GM12878 (cell line): ENCODE measurements around the gene PIGU. TPM values are rescaled to one million over a fixed set of nuclear protein-coding genes. Genes with fewer than 3 reads are reported as not detected.

Experiments used
- ATAC-seq: fragments of 200-7000 bp; cut with Tn5 transposase; 3 replicates; pipeline ENCODE4 v1.9.1; 2020; ENCODE audit warnings: mild to moderate bottlenecking, moderate library complexity
- BruUV-seq: library from RNA; stranded (reverse); fragments of 400-500 nt; replicated peaks from 2 replicates; lab custom pipeline; 2021; lab: Mats Ljungman, UMichigan
- CTCF ChIA-PET: fragments of 300-600 bp; sonication (Branson Sonifier 250); formaldehyde crosslinking; extraction: SDS; loops from one replicate; lab custom pipeline; 2021; ENCODE audit warnings: inconsistent platforms; lab: Yijun Ruan, JAX
- POLR2A ChIA-PET: fragments of 350-600 bp; formaldehyde crosslinking; extraction: SDS; loops from one replicate; lab custom pipeline; 2021; ENCODE audit warnings: inconsistent platforms; lab: Charles Lee
- RAD21 ChIA-PET: fragments of 300-600 bp; sonication (Branson Sonifier 250); formaldehyde crosslinking; loops from one replicate; lab custom pipeline; 2023; ENCODE audit warnings: antibody characterized with exemption; ENCODE audit not compliant: unreplicated experiment; lab: Charles Lee
- SMC1A ChIA-PET: fragments of 300-600 bp; sonication (Branson Sonifier 250); formaldehyde crosslinking; loops from one replicate; lab custom pipeline; 2023; ENCODE audit not compliant: unreplicated experiment, uncharacterized antibody; lab: Charles Lee
- DNase-seq: peaks from one replicate; pipeline ENCODE4 v3.0.0-alpha.2; 2011; ENCODE audit warnings: low read depth, low spot score
- FAIRE-seq: peaks from 3 replicates; lab custom pipeline; 2011; peaks lifted over from hg19 to GRCh38; lab: Jason Lieb, UNC
- H2AFZ ChIP-seq: 2 replicates; pipeline ENCODE4 v1.6.0; 2011; ENCODE audit warnings: low read depth, low read length, control low read depth; ENCODE audit not compliant: control insufficient read depth
- H3K27ac ChIP-seq: 2 replicates; pipeline ENCODE4 v1.5.1; 2011; ENCODE audit warnings: control low read depth; ENCODE audit not compliant: control insufficient read depth, insufficient read depth
- H3K27me3 ChIP-seq, 2 experiments: replicated peaks in 1 of 2; 2 replicates each; pipeline versions ENCODE4 v1.6.0 to v1.6.1; 2011; ENCODE audit warnings: low read length in 1 of 2; ENCODE audit not compliant: control insufficient read depth in 2 of 2, insufficient read depth in 2 of 2
- H3K36me3 ChIP-seq, 2 experiments: 2 replicates each; pipeline ENCODE4 v1.5.1; 2011; ENCODE audit warnings: low read length in 1 of 2; ENCODE audit not compliant: control insufficient read depth in 2 of 2, insufficient read depth in 2 of 2
- H3K4me1 ChIP-seq: 2 replicates; pipeline ENCODE4 v1.6.1; 2011; ENCODE audit warnings: mild to moderate bottlenecking, low read length, moderate library complexity, mixed read lengths; ENCODE audit not compliant: control insufficient read depth, insufficient read depth
- H3K4me2 ChIP-seq: 2 replicates; pipeline ENCODE4 v1.6.0; 2011; ENCODE audit warnings: control low read depth; ENCODE audit not compliant: control insufficient read depth, insufficient read depth
- H3K4me3 ChIP-seq: fragments of 200-600 bp; sonication (generic); 2 replicates; pipeline ENCODE4 v1.5.1; 2016
- H3K79me2 ChIP-seq: 2 replicates; pipeline ENCODE4 v1.6.0; 2011; ENCODE audit warnings: low read length; ENCODE audit not compliant: control insufficient read depth, insufficient read depth
- H3K9ac ChIP-seq: 2 replicates; pipeline ENCODE4 v1.8.0; 2011; ENCODE audit warnings: low read length, control low read depth, mixed read lengths; ENCODE audit not compliant: control insufficient read depth, insufficient read depth
- H3K9me3 ChIP-seq: replicated peaks from 3 replicates; pipeline ENCODE4 v1.5.1; 2011; ENCODE audit warnings: mild to moderate bottlenecking, low read length; ENCODE audit not compliant: control insufficient read depth, insufficient read depth
- H4K20me1 ChIP-seq: 2 replicates; pipeline ENCODE4 v1.6.0; 2011; ENCODE audit not compliant: control insufficient read depth, insufficient read depth
- ATF7 ChIP-seq: fragments of 450-650 bp; IDR thresholded peaks from 2 replicates; pipeline ENCODE4 v1.6.1; 2016; ENCODE audit warnings: low read depth, mild to moderate bottlenecking
- EGR1 ChIP-seq, 2 experiments: IDR thresholded peaks; 1 replicate in 1 of 2; 2 replicates in 1 of 2; pipeline ENCODE4 v1.6.1; 2011 to 2012; ENCODE audit warnings: low read depth in 2 of 2, low read length in 2 of 2, borderline replicate concordance in 1 of 2, mild to moderate bottlenecking in 1 of 2, moderate library complexity in 1 of 2
- ESRRA ChIP-seq: IDR thresholded peaks from 2 replicates; pipeline ENCODE4 v1.6.1; 2012; ENCODE audit warnings: mild to moderate bottlenecking, low read length, improper control_type of control experiment
- HDGF ChIP-seq: fragments of 450-650 bp; IDR thresholded peaks from 2 replicates; pipeline ENCODE4 v1.6.1; 2016; ENCODE audit warnings: antibody characterized with exemption
- IRF3 ChIP-seq: fragments of 450-650 bp; IDR thresholded peaks from 2 replicates; pipeline ENCODE4 v1.6.1; 2014; ENCODE audit warnings: mild to moderate bottlenecking
- MYC ChIP-seq: IDR thresholded peaks from 2 replicates; pipeline ENCODE4 v1.6.1; 2011; ENCODE audit warnings: mild to moderate bottlenecking, low read length, moderate library complexity, inconsistent platforms; ENCODE audit not compliant: insufficient read depth, insufficient replicate concordance, insufficient read length, severe bottlenecking
- NKRF ChIP-seq: fragments of 450-650 bp; conservative IDR thresholded peaks from 2 replicates; pipeline ENCODE4 v1.6.1; 2017; ENCODE audit warnings: mild to moderate bottlenecking, moderate library complexity
- PAX8 ChIP-seq: fragments of 450-650 bp; IDR thresholded peaks from 2 replicates; pipeline ENCODE4 v1.6.1; 2017; ENCODE audit warnings: mild to moderate bottlenecking, moderate library complexity
- SREBF1 ChIP-seq: IDR thresholded peaks from 2 replicates; pipeline ENCODE4 v1.6.1; 2012; ENCODE audit warnings: mild to moderate bottlenecking, low read length
- ZBTB4 ChIP-seq: fragments of 450-650 bp; formaldehyde crosslinking; IDR thresholded peaks from 2 replicates; pipeline ENCODE4 v1.4.0; 2022; ENCODE audit warnings: mild to moderate bottlenecking, moderate library complexity
- ZNF274 ChIP-seq: IDR thresholded peaks from one replicate; pipeline ENCODE4 v1.8.0; 2011; ENCODE audit not compliant: insufficient read length, insufficient read depth
- WGBS: methylation state at CpG from one replicate; pipeline ENCODE4 v1.1.6; 2016; ENCODE audit warnings: low lambda C conversion rate; ENCODE audit not compliant: insufficient replicate concordance, insufficient coverage; ENCODE audit errors: missing lambda C conversion rate; 5-methylcytosine and 5-hydroxymethylcytosine counted together
- in situ Hi-C: fragments of 300-500 bp; cut with MboI; formaldehyde crosslinking; loops from 9 replicates; pipeline ENCODE4 v1.14.3; 2018; ENCODE audit warnings: mixed read lengths
- intact Hi-C: fragments of 100-400 bp; cut with micrococcal nuclease; formaldehyde crosslinking; loops from one replicate; pipeline ENCODE4 v1.14.2; 2022; ENCODE audit not compliant: unreplicated experiment
- polyA plus RNA-seq, 11 experiments: library from polyadenylated mRNA; depleted of rRNA in 4 of 11; unstranded in 6 of 11; stranded (reverse) in 5 of 11; fragments of >200 nt; fragmentation: Nextera tagmentation in 4 of 11; fragmentation: Illumina TruSeq in 1 of 11; extraction: Ambion mirVana in 4 of 11; extraction: Trizol in 1 of 11; gene quantifications; 1 replicate in 1 of 11; 2 replicates in 10 of 11; pipeline versions ENCODE4 v1.2.1 to v1.2.3, GENCODE V29; 2011 to 2016; ENCODE audit warnings: inconsistent platforms in 2 of 11, missing spikeins in 2 of 11, low read depth in 1 of 11
- total RNA-seq, 4 experiments: library from RNA; depleted of rRNA in 3 of 4; stranded (reverse); fragments of >200 nt in 3 of 4; fragmentation: Illumina TruSeq in 1 of 4; extraction: Trizol in 1 of 4; gene quantifications; 2 replicates each; pipeline versions ENCODE4 v1.2.1 to v1.2.3, GENCODE V29; 2013 to 2021

PIGU gene
- total and polyA plus RNA-seq, 10 of the 15 experiments (the other 5 are each of a cell fraction or from before 2014, with no cell fraction given), result 4.1 to 88.2 (median 25.0) TPM

- RAD21 ChIA-PET, result no interaction called here
- no peak overlapping the region for H3K4me2 ChIP-seq
Observed at GRCh38 chr20:34574426-34574825, 102.5 kb downstream of the PIGU start.

GRCh38 chr20:34573541-34574300, 103.2 kb downstream of the PIGU start:
- no peaks in the 10 kb centered on the region for H3K4me1 ChIP-seq
- no peaks in the 10 kb centered on the region for H3K27me3 ChIP-seq
- H3K36me3 ChIP-seq, result peaks cover 2 to 16% of the 10 kb centered on the region in 2 experiments
- no peak overlapping the region for H3K4me3 ChIP-seq
- ATAC-seq (no peak), FAIRE-seq (no peak), DNase-seq (no peak)
- H3K4me2 ChIP-seq, result no peak overlapping the region
- H3K9me3 ChIP-seq, result no peaks in the 10 kb centered on the region
- no peaks in the 10 kb centered on the region for H4K20me1 ChIP-seq
- no peak overlapping the region for H3K27ac ChIP-seq
- CTCF ChIA-PET, result interaction anchor here (0.6 to 1.2 kb wide), 2 partner anchors 114 to 134 kb away, joined by 3 to 4 read pairs; no protein-coding TSS in a partner anchor
- RAD21 ChIA-PET, result no interaction called here
- in situ Hi-C loops (no loop called here), intact Hi-C loops (no loop called here)
- no TSS peak for BruUV-seq
- no peak overlapping the region for H3K9ac ChIP-seq
- SMC1A ChIA-PET, result interaction anchor here (0.6 to 0.9 kb wide), 2 partner anchors 9 to 103 kb away, joined by 3 read pairs; no protein-coding TSS in a partner anchor
- H3K79me2 ChIP-seq, result no peaks in the 10 kb centered on the region
- H2AFZ ChIP-seq, result no peak overlapping the region
- POLR2A ChIA-PET, result no interaction called here
- WGBS, result 95% methylated on average over 7 of the region's 7 CpGs
- TF ChIP-seq MYC (no peak), ESRRA (no peak), ATF7 (no peak), NKRF (no peak), PAX8 (no peak), ZBTB4 (CRISPR knock-in tag) (no peak), IRF3 (no peak), HDGF (no peak), SREBF1 (no peak)

More at GRCh38 chr20:34574426-34574825, 102.5 kb downstream of the PIGU start:
- Histone ChIP-seq H3K27me3 (no peaks in the 10 kb centered on the region), H3K36me3 (peaks cover 2 to 18% of the 10 kb centered on the region in 2 experiments), H3K4me3 (no peak overlapping the region), H4K20me1 (no peaks in the 10 kb centered on the region), H2AFZ (no peak overlapping the region), H3K79me2 (no peaks in the 10 kb centered on the region), H3K9me3 (no peaks in the 10 kb centered on the region), H3K4me1 (no peaks in the 10 kb centered on the region), H3K27ac (no peak overlapping the region), H3K9ac (no peak overlapping the region)
- ATAC-seq (no peak), DNase-seq (no peak), FAIRE-seq (no peak)
- ChIA-PET SMC1A (no interaction called here), POLR2A (interaction anchor here (0.6 kb wide), 1 partner anchor 236 kb away, joined by 3 read pairs; no protein-coding TSS in a partner anchor), CTCF (no interaction called here)
- TF ChIP-seq EGR1 (IDR thresholded peaks at IDR 0.05; ENCODE audit: borderline replicate concordance in 1 of 2, low read depth in 2 of 2, low read length in 2 of 2), result no peak
- no peak for TF ChIP-seq ZNF274
- in situ Hi-C loops, result no loop called here
- intact Hi-C loops, result no loop called here
- no TSS peak for BruUV-seq
- WGBS, result 97% methylated on average over 5 of the region's 5 CpGs
